Activated CD4-positive, alpha-beta T cell treated with anti-CD3 and anti-CD28 coated beads, Interleukin-2, Interleukin-4, amounts not matched to agents 100 ng/mL and 50 ng/mL, durations not matched to agents 16 hours and 8 hours (primary cell): ENCODE results near the gene SH3BGRL2.
"Not testable (repeated sequence)": the region's sequence is repeated elsewhere in the genome, so short reads cannot be mapped to it uniquely, and the experiment has no call there.

Source experiments
- DNase-seq: peaks from one replicate; pipeline ENCODE4 v3.0.0-alpha.2; 2020; ENCODE audit warnings: low spot score

Gene SH3BGRL2

DNA sequence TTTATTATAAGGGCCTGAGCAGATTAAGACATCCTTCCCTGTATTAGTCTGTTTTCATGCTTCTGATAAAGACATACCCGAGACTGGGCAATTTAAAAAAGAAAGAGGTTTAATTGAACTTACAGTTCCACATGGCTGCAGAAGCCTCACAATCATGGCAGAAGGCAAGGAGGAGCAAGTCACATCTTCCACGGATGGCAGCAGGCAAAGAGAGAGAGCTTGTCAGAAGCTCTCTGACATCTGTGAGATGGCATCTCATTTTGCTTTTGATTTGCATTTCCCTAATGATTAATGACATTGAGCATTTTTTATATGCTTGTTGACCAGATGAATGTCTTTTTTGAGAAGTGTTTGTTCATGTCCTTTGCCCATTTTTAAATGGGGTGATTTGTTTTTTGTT, 114.2 kb downstream of the SH3BGRL2 start:
- not testable (repeated sequence) for DNase-seq

DNA sequence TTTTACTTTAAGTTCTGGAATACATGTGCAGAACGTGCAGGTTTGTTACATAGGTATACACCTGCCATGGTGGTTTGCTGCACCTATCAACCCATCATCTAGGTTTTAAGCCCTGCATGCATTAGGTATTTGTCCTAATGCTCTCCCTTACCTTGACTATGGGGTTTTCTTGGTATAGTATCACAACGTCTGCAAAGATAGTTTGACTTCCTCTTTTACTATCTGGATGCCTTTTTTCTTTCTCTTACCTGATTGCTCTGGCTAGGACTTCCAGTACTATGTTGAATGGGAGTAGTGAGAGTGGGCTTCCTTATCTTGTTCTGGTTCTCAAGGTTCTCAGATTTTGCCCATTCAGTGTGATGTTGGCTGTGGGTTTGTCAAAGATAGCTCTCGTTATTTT, 115.2 kb downstream of the SH3BGRL2 start:
- not testable (repeated sequence) for DNase-seq

DNA sequence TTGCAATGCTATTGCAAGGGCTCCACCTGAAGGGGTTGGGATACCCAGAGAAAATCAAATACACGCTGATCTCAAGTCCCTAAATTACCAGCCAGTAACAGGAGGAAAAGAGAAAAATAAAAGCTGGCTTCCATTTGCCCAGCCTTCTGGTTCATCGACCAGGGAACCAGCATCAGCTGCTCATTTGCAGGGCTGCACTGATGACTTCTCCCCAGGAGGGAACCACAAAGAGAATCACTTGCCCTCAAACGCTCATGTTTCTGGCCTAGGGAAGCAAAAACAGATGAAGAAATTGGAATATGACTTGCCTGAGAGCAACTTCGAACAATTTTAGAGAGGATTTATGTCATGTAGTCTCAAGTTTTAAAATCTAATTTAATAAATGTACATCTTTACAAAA, 119.7 kb downstream of the SH3BGRL2 start:
- no peak for DNase-seq
